Umbilical cord (tissue), 2 donors: ENCODE data around the gene RABGEF1. TPM values are rescaled to one million over a fixed set of nuclear protein-coding genes. Genes with fewer than 3 reads are reported as not detected.
"Not testable (repeated sequence)": the region's sequence is repeated elsewhere in the genome, so short reads cannot be mapped to it uniquely, and the experiment has no call there.

Source experiments
- DNase-seq: peaks from one replicate; pipeline ENCODE4 v3.0.0-alpha.2; 2015; ENCODE audit warnings: low spot score
- total RNA-seq: library from RNA; depleted of rRNA; stranded (reverse); fragments of >200 nt; gene quantifications from one replicate; pipeline ENCODE4 v1.2.3, GENCODE V29; 2014; ENCODE audit warnings: low replicate concordance; ENCODE audit not compliant: insufficient read depth

Gene RABGEF1
- total RNA-seq, 1 donor from 2014 or later: 43.8 TPM

GRCh38 chr7:66810716-66811115 is 70.2 kb downstream of the RABGEF1 start:
- no peak for DNase-seq

GRCh38 chr7:66815186-66815875 is 74.8 kb downstream of the RABGEF1 start:
- not testable (repeated sequence) for DNase-seq

GRCh38 chr7:66815951-66816350 is 75.4 kb downstream of the RABGEF1 start:
- no peak for DNase-seq

GRCh38 chr7:66816658-66817057 is 76.1 kb downstream of the RABGEF1 start:
- not testable (repeated sequence) for DNase-seq

- not testable (repeated sequence) for DNase-seq
Measured at GRCh38 chr7:66817208-66817795, 76.8 kb downstream of the RABGEF1 start.

GRCh38 chr7:66817956-66818355 is 77.4 kb downstream of the RABGEF1 start:
- DNase-seq: not testable (repeated sequence)

- DNase-seq: no peak
Measured at GRCh38 chr7:66824041-66824440, 83.5 kb downstream of the RABGEF1 start.

GRCh38 chr7:66825538-66825937 is 85.0 kb downstream of the RABGEF1 start:
- DNase-seq: not testable (repeated sequence)

- DNase-seq: no peak
Measured at GRCh38 chr7:66826649-66827048, 86.1 kb downstream of the RABGEF1 start.

GRCh38 chr7:66830976-66831375 is 90.4 kb downstream of the RABGEF1 start:
- DNase-seq: not testable (repeated sequence)

- no peak for DNase-seq
Measured at GRCh38 chr7:66832531-66833351, 92.2 kb downstream of the RABGEF1 start.

GRCh38 chr7:66837007-66837406 is 96.5 kb downstream of the RABGEF1 start:
- DNase-seq: no peak

GRCh38 chr7:66837661-66838060 is 97.1 kb downstream of the RABGEF1 start:
- DNase-seq: no peak

- no peak for DNase-seq
Measured at GRCh38 chr7:66839814-66840213, 99.3 kb downstream of the RABGEF1 start.

GRCh38 chr7:66840316-66840715 is 99.8 kb downstream of the RABGEF1 start:
- no peak for DNase-seq

GRCh38 chr7:66841898-66842297 is 101.4 kb downstream of the RABGEF1 start:
- no peak for DNase-seq

GRCh38 chr7:66843492-66843891 is 103.0 kb downstream of the RABGEF1 start:
- DNase-seq: not testable (repeated sequence)

- DNase-seq: peak; percentile 99
Measured at GRCh38 chr7:66844552-66845378, 104.2 kb downstream of the RABGEF1 start.

GRCh38 chr7:66845379-66846095 is 105.0 kb downstream of the RABGEF1 start:
- DNase-seq: no peak

GRCh38 chr7:66846096-66846445 is 105.5 kb downstream of the RABGEF1 start:
- not testable (repeated sequence) for DNase-seq

- DNase-seq: not testable (repeated sequence)
Measured at GRCh38 chr7:66847523-66847855, 107.0 kb downstream of the RABGEF1 start.
